ENCODE results near the gene FDCSP.

The FDCSP gene

GRCh38 chr4:70187216-70187615, 38.7 kb upstream of the FDCSP start:
- H3K9me3 ChIP-seq (ENCODE audit: control insufficient read depth, low read length), result no peaks in the 10 kb centered on the region
- no peak overlapping the region for H2BK120ac ChIP-seq (ENCODE audit: low read depth, low read length)
- H3K4ac ChIP-seq (ENCODE audit: low read depth in 1 of 2, low read length in 2 of 2), result no peak overlapping the region
- H2BK12ac ChIP-seq (ENCODE audit: low read length in 2 of 2), result no peak overlapping the region
- H3K4me2 ChIP-seq (ENCODE audit: low read length, poor library complexity, severe bottlenecking), result no peak overlapping the region
- no peak overlapping the region for H2AK5ac ChIP-seq (ENCODE audit: low read length, severe bottlenecking)
- H3K9ac ChIP-seq (ENCODE audit: low read length), result no peak overlapping the region
- H3K79me1 ChIP-seq (replicated peaks; ENCODE audit: low read length, poor library complexity, severe bottlenecking), result no peaks in the 10 kb centered on the region
- no peak overlapping the region for H3K4me3 ChIP-seq (ENCODE audit: insufficient read depth in 1 of 2, low read depth in 1 of 2, low read length in 2 of 2)
- H3K4me1 ChIP-seq (ENCODE audit: control insufficient read depth, insufficient read depth, low read depth, low read length), result no peaks in the 10 kb centered on the region
- DNase-seq, result no peak
- no peak overlapping the region for H3K23ac ChIP-seq (ENCODE audit: low read length in 2 of 2)
- WGBS, result no CpG with 5 or more reads among the region's 1 CpG
- no peak overlapping the region for H2AFZ ChIP-seq (ENCODE audit: low read depth, low read length)
- H4K8ac ChIP-seq (ENCODE audit: low read length), result no peak overlapping the region
- H2BK15ac ChIP-seq (ENCODE audit: low read depth, poor library complexity, severe bottlenecking), result no peak overlapping the region
- no peaks in the 10 kb centered on the region for H3K36me3 ChIP-seq (ENCODE audit: control insufficient read depth in 1 of 2, insufficient read depth in 2 of 2, low read depth in 1 of 2, low read length in 2 of 2)
- H3K18ac ChIP-seq (ENCODE audit: low read depth in 1 of 2, low read length in 2 of 2), result no peak overlapping the region
- no peaks in the 10 kb centered on the region for H3K27me3 ChIP-seq (ENCODE audit: control insufficient read depth in 1 of 2, insufficient read depth in 1 of 2, low read length in 2 of 2)
- no peak overlapping the region for H4K91ac ChIP-seq (ENCODE audit: low read length)
- no peak overlapping the region for H3K27ac ChIP-seq (ENCODE audit: low read length, poor library complexity, severe bottlenecking)
- no peak overlapping the region for H3K14ac ChIP-seq (ENCODE audit: low read length in 2 of 2)
- no peak overlapping the region for H2BK5ac ChIP-seq (ENCODE audit: low read depth, low read length, poor library complexity, severe bottlenecking)

DNA sequence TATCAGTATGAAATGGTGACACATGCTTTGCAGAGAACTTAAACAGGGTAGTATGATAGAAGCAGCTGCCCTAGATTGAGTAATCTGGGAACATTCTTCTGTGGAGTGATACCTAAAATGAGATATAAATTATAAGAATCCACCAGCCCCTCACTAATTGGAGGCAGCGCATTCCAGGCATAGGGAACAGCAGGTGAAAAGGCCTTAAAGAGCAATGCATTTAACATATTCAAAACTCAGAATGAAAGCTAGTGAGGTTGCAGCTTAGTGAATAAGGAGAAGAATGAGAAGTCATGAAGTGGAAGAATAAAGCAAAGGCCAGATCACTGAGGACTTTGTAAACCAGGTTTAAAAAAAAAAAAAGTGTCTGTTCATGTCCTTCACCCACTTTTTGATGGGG, 35.3 kb upstream of the FDCSP start:
- H3K4me2 ChIP-seq (ENCODE audit: low read length, poor library complexity, severe bottlenecking), result no peak overlapping the region
- no peak overlapping the region for H2BK5ac ChIP-seq (ENCODE audit: low read depth, low read length, poor library complexity, severe bottlenecking)
- H4K91ac ChIP-seq (ENCODE audit: low read length), result no peak overlapping the region
- no peak for DNase-seq
- no peak overlapping the region for H2BK15ac ChIP-seq (ENCODE audit: low read depth, poor library complexity, severe bottlenecking)
- H2AFZ ChIP-seq (ENCODE audit: low read depth, low read length), result no peak overlapping the region
- no peak overlapping the region for H3K18ac ChIP-seq (ENCODE audit: low read depth in 1 of 2, low read length in 2 of 2)
- H4K8ac ChIP-seq (ENCODE audit: low read length), result no peak overlapping the region
- H3K14ac ChIP-seq (ENCODE audit: low read length in 2 of 2), result no peak overlapping the region
- no peak overlapping the region for H2BK12ac ChIP-seq (ENCODE audit: low read length in 2 of 2)
- H3K4ac ChIP-seq (ENCODE audit: low read depth in 1 of 2, low read length in 2 of 2), result no peak overlapping the region
- no peaks in the 10 kb centered on the region for H3K79me1 ChIP-seq (replicated peaks; ENCODE audit: low read length, poor library complexity, severe bottlenecking)
- H3K9ac ChIP-seq (ENCODE audit: low read length), result no peak overlapping the region
- no peaks in the 10 kb centered on the region for H3K27me3 ChIP-seq (ENCODE audit: control insufficient read depth in 1 of 2, insufficient read depth in 1 of 2, low read length in 2 of 2)
- no peaks in the 10 kb centered on the region for H3K36me3 ChIP-seq (ENCODE audit: control insufficient read depth in 1 of 2, insufficient read depth in 2 of 2, low read depth in 1 of 2, low read length in 2 of 2)
- H3K4me1 ChIP-seq (ENCODE audit: control insufficient read depth, insufficient read depth, low read depth, low read length), result no peaks in the 10 kb centered on the region
- WGBS, result 100% methylated on average over 1 of the region's 1 CpG
- no peaks in the 10 kb centered on the region for H3K9me3 ChIP-seq (ENCODE audit: control insufficient read depth, low read length)
- no peak overlapping the region for H2AK5ac ChIP-seq (ENCODE audit: low read length, severe bottlenecking)
- H3K4me3 ChIP-seq (ENCODE audit: insufficient read depth in 1 of 2, low read depth in 1 of 2, low read length in 2 of 2), result no peak overlapping the region
- no peak overlapping the region for H3K23ac ChIP-seq (ENCODE audit: low read length in 2 of 2)
- no peak overlapping the region for H3K27ac ChIP-seq (ENCODE audit: low read length, poor library complexity, severe bottlenecking)
- no peak overlapping the region for H2BK120ac ChIP-seq (ENCODE audit: low read depth, low read length)

DNA sequence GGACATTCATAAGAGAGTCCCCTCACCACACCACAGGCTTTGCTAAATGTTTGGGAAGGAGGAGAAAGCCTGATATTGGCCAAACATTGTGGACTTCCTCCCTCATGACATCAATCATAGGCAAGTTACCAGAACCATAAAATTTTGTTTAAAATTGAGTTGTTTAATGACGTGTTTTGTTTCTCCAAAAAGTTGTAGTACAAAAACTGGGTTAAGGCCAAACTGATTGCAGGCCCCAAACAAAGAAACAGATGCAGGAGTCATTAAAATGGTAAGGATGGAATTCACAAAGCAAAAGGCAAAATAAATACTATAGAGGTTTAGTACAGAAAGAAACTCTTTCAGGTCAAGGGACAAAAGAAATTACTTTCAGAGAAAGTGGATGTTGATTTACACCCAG, 34.3 kb upstream of the FDCSP start:
- Histone ChIP-seq H3K9ac (ENCODE audit: low read length) (no peak overlapping the region), H2BK120ac (ENCODE audit: low read depth, low read length) (no peak overlapping the region), H4K8ac (ENCODE audit: low read length) (no peak overlapping the region), H3K27me3 (ENCODE audit: control insufficient read depth in 1 of 2, insufficient read depth in 1 of 2, low read length in 2 of 2) (no peaks in the 10 kb centered on the region), H2AFZ (ENCODE audit: low read depth, low read length) (no peak overlapping the region), H2BK12ac (ENCODE audit: low read length in 2 of 2) (no peak overlapping the region), H2BK15ac (ENCODE audit: low read depth, poor library complexity, severe bottlenecking) (no peak overlapping the region), H3K27ac (ENCODE audit: low read length, poor library complexity, severe bottlenecking) (no peak overlapping the region), H3K4ac (ENCODE audit: low read depth in 1 of 2, low read length in 2 of 2) (no peak overlapping the region), H2BK5ac (ENCODE audit: low read depth, low read length, poor library complexity, severe bottlenecking) (no peak overlapping the region), H3K23ac (ENCODE audit: low read length in 2 of 2) (no peak overlapping the region), H3K18ac (ENCODE audit: low read depth in 1 of 2, low read length in 2 of 2) (no peak overlapping the region), H4K91ac (ENCODE audit: low read length) (no peak overlapping the region), H3K9me3 (ENCODE audit: control insufficient read depth, low read length) (no peaks in the 10 kb centered on the region), H3K4me2 (ENCODE audit: low read length, poor library complexity, severe bottlenecking) (no peak overlapping the region), H2AK5ac (ENCODE audit: low read length, severe bottlenecking) (no peak overlapping the region), H3K14ac (ENCODE audit: low read length in 2 of 2) (no peak overlapping the region), H3K4me1 (ENCODE audit: control insufficient read depth, insufficient read depth, low read depth, low read length) (no peaks in the 10 kb centered on the region), H3K36me3 (ENCODE audit: control insufficient read depth in 1 of 2, insufficient read depth in 2 of 2, low read depth in 1 of 2, low read length in 2 of 2) (no peaks in the 10 kb centered on the region), H3K79me1 (replicated peaks; ENCODE audit: low read length, poor library complexity, severe bottlenecking) (no peaks in the 10 kb centered on the region), H3K4me3 (ENCODE audit: insufficient read depth in 1 of 2, low read depth in 1 of 2, low read length in 2 of 2) (no peak overlapping the region)
- WGBS, result 40% methylated on average over 1 of the region's 1 CpG
- DNase-seq, result no peak

DNA sequence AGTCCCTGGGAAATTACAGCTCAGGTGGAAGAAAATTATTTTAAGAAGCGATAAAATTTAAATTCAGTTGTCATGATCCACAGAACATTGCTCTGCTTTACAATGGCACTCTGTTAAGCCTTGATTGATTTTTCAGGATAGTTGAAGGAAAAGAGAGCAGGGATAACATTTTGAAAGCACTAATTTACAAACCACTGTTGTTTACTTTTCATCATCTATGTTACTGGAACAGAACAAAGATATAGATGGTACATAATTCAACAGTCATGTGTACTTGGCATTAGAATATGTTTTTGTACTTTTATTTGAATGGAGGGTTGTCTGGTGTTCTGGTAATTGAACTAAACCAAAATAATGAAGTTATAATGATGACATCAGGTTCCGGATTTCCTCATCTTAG, 33.0 kb upstream of the FDCSP start:
- Histone ChIP-seq H2BK120ac (ENCODE audit: low read depth, low read length) (no peak overlapping the region), H3K18ac (ENCODE audit: low read depth in 1 of 2, low read length in 2 of 2) (no peak overlapping the region), H3K23ac (ENCODE audit: low read length in 2 of 2) (no peak overlapping the region), H2BK12ac (ENCODE audit: low read length in 2 of 2) (no peak overlapping the region), H2AK5ac (ENCODE audit: low read length, severe bottlenecking) (no peak overlapping the region), H3K4me3 (ENCODE audit: insufficient read depth in 1 of 2, low read depth in 1 of 2, low read length in 2 of 2) (no peak overlapping the region), H4K8ac (ENCODE audit: low read length) (no peak overlapping the region), H3K4me2 (ENCODE audit: low read length, poor library complexity, severe bottlenecking) (no peak overlapping the region), H3K36me3 (ENCODE audit: control insufficient read depth in 1 of 2, insufficient read depth in 2 of 2, low read depth in 1 of 2, low read length in 2 of 2) (no peaks in the 10 kb centered on the region), H2BK15ac (ENCODE audit: low read depth, poor library complexity, severe bottlenecking) (no peak overlapping the region), H3K4ac (ENCODE audit: low read depth in 1 of 2, low read length in 2 of 2) (no peak overlapping the region), H3K27me3 (ENCODE audit: control insufficient read depth in 1 of 2, insufficient read depth in 1 of 2, low read length in 2 of 2) (no peaks in the 10 kb centered on the region), H3K14ac (ENCODE audit: low read length in 2 of 2) (no peak overlapping the region), H3K79me1 (replicated peaks; ENCODE audit: low read length, poor library complexity, severe bottlenecking) (no peaks in the 10 kb centered on the region), H3K9me3 (ENCODE audit: control insufficient read depth, low read length) (no peaks in the 10 kb centered on the region), H4K91ac (ENCODE audit: low read length) (no peak overlapping the region), H3K4me1 (ENCODE audit: control insufficient read depth, insufficient read depth, low read depth, low read length) (no peaks in the 10 kb centered on the region), H3K27ac (ENCODE audit: low read length, poor library complexity, severe bottlenecking) (no peak overlapping the region), H2AFZ (ENCODE audit: low read depth, low read length) (no peak overlapping the region), H2BK5ac (ENCODE audit: low read depth, low read length, poor library complexity, severe bottlenecking) (no peak overlapping the region), H3K9ac (ENCODE audit: low read length) (no peak overlapping the region)
- no peak for DNase-seq
- 90% methylated on average over 2 of the region's 2 CpGs for WGBS
